K562 (cell line): ENCODE results near the gene CDC27. TPM values are rescaled to one million over a fixed set of nuclear protein-coding genes. Genes with fewer than 3 reads are reported as not detected.

Experiments
- ADNP ChIP-seq: fragments of 200-800 bp; sonication (Bioruptor generic); IDR thresholded peaks from 2 replicates; pipeline ENCODE4 v1.6.1; 2016; ENCODE audit warnings: missing genetic modification characterization, missing compliant biosample characterization
- HNRNPL ChIP-seq: fragments of 200-400 bp; formaldehyde crosslinking; IDR thresholded peaks from 2 replicates; pipeline ENCODE4 v1.6.1; 2017; ENCODE audit warnings: low read depth, mild to moderate bottlenecking, low read length
- ZNF592 ChIP-seq: fragments of 450-650 bp; IDR thresholded peaks from 2 replicates; pipeline ENCODE4 v1.6.1; 2017; ENCODE audit warnings: antibody characterized with exemption, mild to moderate bottlenecking
- polyA plus RNA-seq, 8 experiments: library from polyadenylated mRNA; depleted of rRNA in 4 of 8; stranded (reverse) in 5 of 8; unstranded in 3 of 8; fragments of >200 nt; fragmentation: Nextera tagmentation in 2 of 8; fragmentation: Illumina TruSeq in 1 of 8; extraction: Ambion mirVana in 2 of 8; extraction: Trizol in 1 of 8; gene quantifications; 2 replicates each; pipeline versions ENCODE4 v1.2.1 to v1.2.3, GENCODE V29; 2011 to 2014; ENCODE audit warnings: inconsistent platforms in 1 of 8, missing spikeins in 1 of 8
- total RNA-seq, 7 experiments: library from RNA; depleted of rRNA in 6 of 7; stranded (reverse); fragments of >200 nt in 6 of 7; fragmentation: Illumina TruSeq in 2 of 7; extraction: Trizol in 2 of 7; gene quantifications; 2 replicates each; pipeline versions ENCODE4 v1.2.1 to v1.2.3, GENCODE V29; 2011 to 2021; ENCODE audit warnings: low replicate concordance in 1 of 7
- TF ChIP-seq, protein P1 (sequence below), 2 experiments: fragments of 450-650 bp in 1 of 2; sonication (generic) in 1 of 2; formaldehyde crosslinking in 1 of 2; IDR thresholded peaks; 2 replicates each; pipeline versions ENCODE4 v1.7.1 to v1.9.0; 2016 to 2022; ENCODE audit warnings: inconsistent platforms in 1 of 2, mild to moderate bottlenecking in 1 of 2, missing genetic modification reagents in 1 of 2

Gene CDC27
- total and polyA plus RNA-seq, 9 of the 15 experiments (the other 6 are each of a cell fraction or from before 2014, with no cell fraction given) = 28.6 to 155 (median 94.1) TPM

GRCh38 chr17:47145351-47145750 is 43.7 kb downstream of the CDC27 start (continued):
- TF ChIP-seq, protein P1, sequence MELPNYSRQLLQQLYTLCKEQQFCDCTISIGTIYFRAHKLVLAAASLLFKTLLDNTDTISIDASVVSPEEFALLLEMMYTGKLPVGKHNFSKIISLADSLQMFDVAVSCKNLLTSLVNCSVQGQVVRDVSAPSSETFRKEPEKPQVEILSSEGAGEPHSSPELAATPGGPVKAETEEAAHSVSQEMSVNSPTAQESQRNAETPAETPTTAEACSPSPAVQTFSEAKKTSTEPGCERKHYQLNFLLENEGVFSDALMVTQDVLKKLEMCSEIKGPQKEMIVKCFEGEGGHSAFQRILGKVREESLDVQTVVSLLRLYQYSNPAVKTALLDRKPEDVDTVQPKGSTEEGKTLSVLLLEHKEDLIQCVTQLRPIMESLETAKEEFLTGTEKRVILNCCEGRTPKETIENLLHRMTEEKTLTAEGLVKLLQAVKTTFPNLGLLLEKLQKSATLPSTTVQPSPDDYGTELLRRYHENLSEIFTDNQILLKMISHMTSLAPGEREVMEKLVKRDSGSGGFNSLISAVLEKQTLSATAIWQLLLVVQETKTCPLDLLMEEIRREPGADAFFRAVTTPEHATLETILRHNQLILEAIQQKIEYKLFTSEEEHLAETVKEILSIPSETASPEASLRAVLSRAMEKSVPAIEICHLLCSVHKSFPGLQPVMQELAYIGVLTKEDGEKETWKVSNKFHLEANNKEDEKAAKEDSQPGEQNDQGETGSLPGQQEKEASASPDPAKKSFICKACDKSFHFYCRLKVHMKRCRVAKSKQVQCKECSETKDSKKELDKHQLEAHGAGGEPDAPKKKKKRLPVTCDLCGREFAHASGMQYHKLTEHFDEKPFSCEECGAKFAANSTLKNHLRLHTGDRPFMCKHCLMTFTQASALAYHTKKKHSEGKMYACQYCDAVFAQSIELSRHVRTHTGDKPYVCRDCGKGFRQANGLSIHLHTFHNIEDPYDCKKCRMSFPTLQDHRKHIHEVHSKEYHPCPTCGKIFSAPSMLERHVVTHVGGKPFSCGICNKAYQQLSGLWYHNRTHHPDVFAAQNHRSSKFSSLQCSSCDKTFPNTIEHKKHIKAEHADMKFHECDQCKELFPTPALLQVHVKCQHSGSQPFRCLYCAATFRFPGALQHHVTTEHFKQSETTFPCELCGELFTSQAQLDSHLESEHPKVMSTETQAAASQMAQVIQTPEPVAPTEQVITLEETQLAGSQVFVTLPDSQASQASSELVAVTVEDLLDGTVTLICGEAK (IDR thresholded peaks at IDR 0.05) = no peak
- TF ChIP-seq, protein P1 (CRISPR knock-in tag; IDR thresholded peaks at IDR 0.05) = no peak
- TF ChIP-seq ADNP (tag) (no peak), ZNF592 (no peak), HNRNPL (no peak)
- TF ChIP-seq, all 486 proteins: peak for 0
